Calu3 (cell line): ENCODE results near the gene HPSE2. TPM values are rescaled to one million over a fixed set of nuclear protein-coding genes. Genes with fewer than 3 reads are reported as not detected.

Source experiments
- BruUV-seq: library from RNA; stranded (reverse); fragments of 400-500 nt; replicated peaks from 2 replicates; lab custom pipeline; 2021; lab: Mats Ljungman, UMichigan
- CTCF ChIA-PET: fragments of 300-600 bp; sonication (Branson Sonifier 250); formaldehyde crosslinking; loops from one replicate; lab custom pipeline; 2022; ENCODE audit warnings: antibody characterized with exemption; lab: Charles Lee
- DNase-seq: peaks from one replicate; pipeline ENCODE4 v3.0.0; 2022
- H3K27ac Mint-ChIP-seq: one replicate; pipeline ENCODE4 v1.8.0; 2022; ENCODE audit warnings: mixed read lengths; ENCODE audit not compliant: unreplicated experiment
- H3K27me3 Mint-ChIP-seq: one replicate; pipeline ENCODE4 v1.8.0; 2022; ENCODE audit warnings: mixed read lengths; ENCODE audit not compliant: unreplicated experiment
- H3K36me3 Mint-ChIP-seq: one replicate; pipeline ENCODE4 v1.8.0; 2022; ENCODE audit warnings: mild to moderate bottlenecking, moderate library complexity, mixed read lengths; ENCODE audit not compliant: insufficient read depth, unreplicated experiment
- H3K4me1 Mint-ChIP-seq: one replicate; pipeline ENCODE4 v1.8.0; 2022; ENCODE audit warnings: mild to moderate bottlenecking, low read depth, mixed read lengths; ENCODE audit not compliant: unreplicated experiment
- H3K4me3 Mint-ChIP-seq: one replicate; pipeline ENCODE4 v1.8.0; 2022; ENCODE audit warnings: mild to moderate bottlenecking, low read depth, moderate library complexity, mixed read lengths; ENCODE audit not compliant: unreplicated experiment
- H3K9me3 Mint-ChIP-seq: one replicate; pipeline ENCODE4 v1.8.0; 2022; ENCODE audit warnings: low read depth, mixed read lengths; ENCODE audit not compliant: unreplicated experiment
- CTCF ChIP-seq: fragments of 200-600 bp; IDR thresholded peaks from one replicate; pipeline ENCODE4 v1.8.0; 2022; ENCODE audit warnings: antibody characterized with exemption; ENCODE audit not compliant: unreplicated experiment
- intact Hi-C: fragments of 100-400 bp; cut with micrococcal nuclease; formaldehyde crosslinking; loops from one replicate; pipeline ENCODE4 v1.10.0; 2022; ENCODE audit not compliant: unreplicated experiment
- total RNA-seq: library from RNA; stranded (reverse); gene quantifications from 2 replicates; pipeline ENCODE4 v1.2.3, GENCODE V29; 2022

The HPSE2 gene
- total RNA-seq, 1 experiment from 2014 or later: not detected

GRCh38 chr10:98596404-98596803, 639.2 kb downstream of the HPSE2 start:
- no peaks in the 10 kb centered on the region for H3K9me3 Mint-ChIP-seq
- no peak for TF ChIP-seq CTCF
- no peak for DNase-seq
- no peak overlapping the region for H3K4me3 Mint-ChIP-seq
- no peaks in the 10 kb centered on the region for H3K4me1 Mint-ChIP-seq
- CTCF ChIA-PET: no interaction called here
- intact Hi-C loops: no loop called here
- H3K27me3 Mint-ChIP-seq: peaks cover 16% of the 10 kb centered on the region
- H3K36me3 Mint-ChIP-seq: no peaks in the 10 kb centered on the region
- no peak overlapping the region for H3K27ac Mint-ChIP-seq
- BruUV-seq: no TSS peak

GRCh38 chr10:98589691-98590090, 646.0 kb downstream of the HPSE2 start:
- H3K27ac Mint-ChIP-seq: no peak overlapping the region
- no peak for DNase-seq
- H3K9me3 Mint-ChIP-seq: no peaks in the 10 kb centered on the region
- H3K27me3 Mint-ChIP-seq: peaks cover 30% of the 10 kb centered on the region
- no peaks in the 10 kb centered on the region for H3K36me3 Mint-ChIP-seq
- CTCF ChIA-PET: no interaction called here
- intact Hi-C loops: no loop called here
- no peaks in the 10 kb centered on the region for H3K4me1 Mint-ChIP-seq
- H3K4me3 Mint-ChIP-seq: no peak overlapping the region
- no peak for TF ChIP-seq CTCF
- no TSS peak for BruUV-seq

- no peak overlapping the region for H3K4me3 Mint-ChIP-seq
- no peak for TF ChIP-seq CTCF
- no peaks in the 10 kb centered on the region for H3K4me1 Mint-ChIP-seq
- no peak overlapping the region for H3K27ac Mint-ChIP-seq
- BruUV-seq: no TSS peak
- H3K27me3 Mint-ChIP-seq: peaks cover 37% of the 10 kb centered on the region
- no peak for DNase-seq
- no peaks in the 10 kb centered on the region for H3K9me3 Mint-ChIP-seq
- CTCF ChIA-PET: no interaction called here
- no peaks in the 10 kb centered on the region for H3K36me3 Mint-ChIP-seq
- intact Hi-C loops: no loop called here
Measured at GRCh38 chr10:98589007-98589406, 646.6 kb downstream of the HPSE2 start.

- no TSS peak for BruUV-seq
- no peak for TF ChIP-seq CTCF
- CTCF ChIA-PET: no interaction called here
- no peak overlapping the region for H3K4me3 Mint-ChIP-seq
- no peaks in the 10 kb centered on the region for H3K36me3 Mint-ChIP-seq
- no peak overlapping the region for H3K27ac Mint-ChIP-seq
- no peaks in the 10 kb centered on the region for H3K9me3 Mint-ChIP-seq
- no peaks in the 10 kb centered on the region for H3K4me1 Mint-ChIP-seq
- H3K27me3 Mint-ChIP-seq: peaks cover 24% of the 10 kb centered on the region
- intact Hi-C loops: no loop called here
- no peak for DNase-seq
Measured at GRCh38 chr10:98587156-98587837, 648.4 kb downstream of the HPSE2 start.
